ENCODE data around the gene ZNF775.

Gene ZNF775

GRCh38 chr7:150342121-150342408, 37.1 kb upstream of the ZNF775 start:
- Histone ChIP-seq H3K27ac (no peak overlapping the region), H3K27me3 (replicated peaks) (peaks cover 36% of the 10 kb centered on the region)

GRCh38 chr7:150343225-150343624, 35.9 kb upstream of the ZNF775 start:
- TF ChIP-seq CTCF (IDR thresholded peaks at IDR 0.05; ENCODE audit: low read depth, low read length, missing control alignments): no peak
- H3K27me3 ChIP-seq (replicated peaks): peaks cover 36% of the 10 kb centered on the region
- DNase-seq: no peak
- in situ Hi-C loops (cut with HindIII; ENCODE audit: low pct_ligation_motif_present, low sequenced_read_pairs): no loop called here
- H3K36me3 ChIP-seq (replicated peaks): no peaks in the 10 kb centered on the region
- no peak overlapping the region for H3K27ac ChIP-seq
- H3K4me3 ChIP-seq (ENCODE audit: low read depth, low read length): no peak overlapping the region

More at GRCh38 chr7:150342121-150342408, 37.1 kb upstream of the ZNF775 start:
- H3K4me3 ChIP-seq (ENCODE audit: low read depth, low read length): no peak overlapping the region
- no peaks in the 10 kb centered on the region for H3K36me3 ChIP-seq (replicated peaks)
- no peak for TF ChIP-seq CTCF (IDR thresholded peaks at IDR 0.05; ENCODE audit: low read depth, low read length, missing control alignments)
- in situ Hi-C loops (cut with HindIII; ENCODE audit: low pct_ligation_motif_present, low sequenced_read_pairs): no loop called here
- no peak for DNase-seq

GRCh38 chr7:150344299-150344698, 34.8 kb upstream of the ZNF775 start:
- no peak for TF ChIP-seq CTCF (IDR thresholded peaks at IDR 0.05; ENCODE audit: low read depth, low read length, missing control alignments)
- DNase-seq: no peak
- Histone ChIP-seq H3K36me3 (replicated peaks) (no peaks in the 10 kb centered on the region), H3K4me3 (ENCODE audit: low read depth, low read length) (no peak overlapping the region), H3K27me3 (replicated peaks) (peaks cover 33% of the 10 kb centered on the region), H3K27ac (no peak overlapping the region)
- in situ Hi-C loops (cut with HindIII; ENCODE audit: low pct_ligation_motif_present, low sequenced_read_pairs): no loop called here

GRCh38 chr7:150345012-150345411, 34.1 kb upstream of the ZNF775 start:
- Histone ChIP-seq H3K36me3 (replicated peaks) (no peaks in the 10 kb centered on the region), H3K4me3 (ENCODE audit: low read depth, low read length) (no peak overlapping the region), H3K27me3 (replicated peaks) (peaks cover 27% of the 10 kb centered on the region), H3K27ac (no peak overlapping the region)
- TF ChIP-seq CTCF (IDR thresholded peaks at IDR 0.05; ENCODE audit: low read depth, low read length, missing control alignments): no peak
- DNase-seq: no peak
- in situ Hi-C loops (cut with HindIII; ENCODE audit: low pct_ligation_motif_present, low sequenced_read_pairs): no loop called here

GRCh38 chr7:150346922-150347321, 32.2 kb upstream of the ZNF775 start:
- H3K27me3 ChIP-seq (replicated peaks): peaks cover 11% of the 10 kb centered on the region
- in situ Hi-C loops (cut with HindIII; ENCODE audit: low pct_ligation_motif_present, low sequenced_read_pairs): no loop called here
- H3K27ac ChIP-seq: no peak overlapping the region
- no peak for TF ChIP-seq CTCF (IDR thresholded peaks at IDR 0.05; ENCODE audit: low read depth, low read length, missing control alignments)
- no peaks in the 10 kb centered on the region for H3K36me3 ChIP-seq (replicated peaks)
- no peak for DNase-seq
- H3K4me3 ChIP-seq (ENCODE audit: low read depth, low read length): no peak overlapping the region

- H3K36me3 ChIP-seq (replicated peaks): no peaks in the 10 kb centered on the region
- DNase-seq: no peak
- no peak for TF ChIP-seq CTCF (IDR thresholded peaks at IDR 0.05; ENCODE audit: low read depth, low read length, missing control alignments)
- H3K27ac ChIP-seq: no peak overlapping the region
- H3K27me3 ChIP-seq (replicated peaks): no peaks in the 10 kb centered on the region
- in situ Hi-C loops (cut with HindIII; ENCODE audit: low pct_ligation_motif_present, low sequenced_read_pairs): no loop called here
- H3K4me3 ChIP-seq (ENCODE audit: low read depth, low read length): no peak overlapping the region
Measured at GRCh38 chr7:150351587-150352194, 27.4 kb upstream of the ZNF775 start.
